ENCODE results near the gene DNAH14.

DNA sequence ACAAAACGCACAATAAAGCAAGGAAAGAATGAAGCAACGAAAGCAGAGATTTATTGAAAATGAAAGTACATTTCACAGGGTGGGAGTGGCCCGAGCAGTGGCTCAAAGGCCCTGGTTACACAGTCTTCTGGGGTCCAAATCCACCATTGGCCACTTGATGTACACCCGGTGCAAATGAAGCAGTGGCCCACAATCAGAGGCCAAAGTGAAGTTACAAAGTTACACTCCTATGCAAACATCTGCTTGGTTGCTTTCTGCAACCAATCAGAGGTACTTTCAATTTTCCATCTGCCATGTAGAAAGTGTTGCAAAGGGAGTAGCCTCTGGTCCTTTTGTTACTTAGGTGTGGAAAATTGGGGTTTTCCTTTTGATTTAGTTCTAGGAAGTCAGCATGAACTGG is 10.0 kb upstream of the DNAH14 start:
- TF ChIP-seq CTCF (IDR thresholded peaks at IDR 0.05) (no peak), EP300 (IDR thresholded peaks at IDR 0.05) (no peak)
